ENCODE data around the gene EIF4G3.

EIF4G3 gene

DNA sequence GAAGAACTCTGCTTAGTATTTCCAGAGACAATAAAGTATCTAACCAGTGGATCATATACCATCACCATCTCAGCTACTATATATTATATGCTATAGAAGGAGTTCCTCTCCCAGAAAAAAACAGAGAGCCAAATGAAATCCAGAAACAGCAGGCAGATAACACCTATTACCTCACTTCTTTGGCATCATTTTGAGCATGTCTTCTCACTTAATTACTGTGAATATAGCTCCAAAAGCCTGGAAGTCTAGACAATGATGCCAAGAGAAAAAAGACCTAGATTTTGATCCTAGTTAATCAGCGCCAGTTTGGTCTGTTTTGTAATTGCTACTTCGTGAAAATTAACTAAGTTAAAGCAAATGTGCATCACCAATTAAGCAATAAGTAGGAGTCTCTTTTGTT, 131.3 kb downstream of the EIF4G3 start:
- DNase-seq (ENCODE audit: low read depth) = peak; percentile 39
- peaks cover 5% of the 10 kb centered on the region for H3K36me3 ChIP-seq (ENCODE audit: control insufficient read depth, insufficient read depth, low read length, severe bottlenecking)
- H3K9me3 ChIP-seq (ENCODE audit: control insufficient read depth, low read length) = no peaks in the 10 kb centered on the region
- H3K9ac ChIP-seq (ENCODE audit: low read length) = no peak overlapping the region
- H3K4me1 ChIP-seq (ENCODE audit: control insufficient read depth, insufficient read depth, low read length) = peaks cover 44% of the 10 kb centered on the region
- no peak overlapping the region for H3K4me3 ChIP-seq (ENCODE audit: low read length)
- no peaks in the 10 kb centered on the region for H3K27me3 ChIP-seq (replicated peaks; ENCODE audit: control insufficient read depth, insufficient read depth, low read length)

- Histone ChIP-seq H3K4me3 (ENCODE audit: low read length) (no peak overlapping the region), H3K36me3 (ENCODE audit: control insufficient read depth, insufficient read depth, low read length, severe bottlenecking) (peaks cover 5% of the 10 kb centered on the region), H3K9ac (ENCODE audit: low read length) (peak overlapping the region; percentile 39), H3K9me3 (ENCODE audit: control insufficient read depth, low read length) (no peaks in the 10 kb centered on the region), H3K4me1 (ENCODE audit: control insufficient read depth, insufficient read depth, low read length) (peaks cover 30% of the 10 kb centered on the region), H3K27me3 (replicated peaks; ENCODE audit: control insufficient read depth, insufficient read depth, low read length) (no peaks in the 10 kb centered on the region)
- DNase-seq (ENCODE audit: low read depth) = peak; percentile 69
Observed at GRCh38 chr1:21042929-21043605, 133.6 kb downstream of the EIF4G3 start.

DNA sequence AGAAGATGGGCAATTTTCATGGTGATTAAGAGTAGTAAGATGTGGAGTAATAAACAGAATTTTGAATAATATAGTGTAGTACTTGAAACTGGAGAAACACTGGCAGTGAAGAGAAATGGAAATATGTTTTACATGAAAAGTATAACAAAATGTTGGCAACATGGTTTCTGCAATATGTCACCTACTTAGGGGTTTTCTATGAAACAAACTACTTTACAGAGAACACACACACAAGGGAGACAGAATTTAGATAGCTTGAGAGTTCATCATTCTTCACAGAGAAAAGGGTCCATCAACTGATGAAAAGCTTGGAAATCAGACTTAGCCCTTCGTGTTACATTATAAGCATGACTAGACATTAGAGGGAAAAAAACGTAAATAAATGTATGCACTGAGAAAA, 135.2 kb downstream of the EIF4G3 start:
- no peaks in the 10 kb centered on the region for H3K9me3 ChIP-seq (ENCODE audit: control insufficient read depth, low read length)
- no peak overlapping the region for H3K9ac ChIP-seq (ENCODE audit: low read length)
- no peaks in the 10 kb centered on the region for H3K27me3 ChIP-seq (replicated peaks; ENCODE audit: control insufficient read depth, insufficient read depth, low read length)
- H3K4me1 ChIP-seq (ENCODE audit: control insufficient read depth, insufficient read depth, low read length) = peaks cover 30% of the 10 kb centered on the region
- H3K36me3 ChIP-seq (ENCODE audit: control insufficient read depth, insufficient read depth, low read length, severe bottlenecking) = no peaks in the 10 kb centered on the region
- no peak overlapping the region for H3K4me3 ChIP-seq (ENCODE audit: low read length)
- DNase-seq (ENCODE audit: low read depth) = no peak

DNA sequence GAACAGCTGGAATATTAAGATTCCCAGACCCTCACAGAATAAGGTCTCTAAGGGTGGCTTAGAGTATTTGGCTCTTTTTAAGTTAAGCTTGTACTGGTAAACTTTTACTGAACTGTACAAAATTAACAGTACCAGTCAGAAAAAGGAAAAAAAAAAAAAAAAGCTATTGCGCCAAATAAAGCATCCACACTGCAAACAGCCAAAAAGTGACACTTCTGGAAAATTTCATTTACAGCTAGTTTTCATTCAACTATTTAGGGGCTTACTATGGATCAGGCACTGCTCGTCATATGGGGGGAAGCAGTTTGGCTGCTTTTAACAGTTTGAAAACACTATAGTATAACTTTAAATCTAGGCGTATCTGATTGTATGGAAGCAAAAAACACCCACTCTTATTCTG, 139.6 kb downstream of the EIF4G3 start:
- no peak for DNase-seq (ENCODE audit: low read depth)
- Histone ChIP-seq H3K36me3 (ENCODE audit: control insufficient read depth, insufficient read depth, low read length, severe bottlenecking) (no peaks in the 10 kb centered on the region), H3K27me3 (replicated peaks; ENCODE audit: control insufficient read depth, insufficient read depth, low read length) (no peaks in the 10 kb centered on the region), H3K4me3 (ENCODE audit: low read length) (no peak overlapping the region), H3K4me1 (ENCODE audit: control insufficient read depth, insufficient read depth, low read length) (peaks cover 12% of the 10 kb centered on the region), H3K9me3 (ENCODE audit: control insufficient read depth, low read length) (no peaks in the 10 kb centered on the region), H3K9ac (ENCODE audit: low read length) (no peak overlapping the region)

- Histone ChIP-seq H3K9me3 (ENCODE audit: control insufficient read depth, low read length) (no peaks in the 10 kb centered on the region), H3K4me3 (ENCODE audit: low read length) (no peak overlapping the region), H3K9ac (ENCODE audit: low read length) (no peak overlapping the region), H3K4me1 (ENCODE audit: control insufficient read depth, insufficient read depth, low read length) (peaks cover 12% of the 10 kb centered on the region), H3K27me3 (replicated peaks; ENCODE audit: control insufficient read depth, insufficient read depth, low read length) (no peaks in the 10 kb centered on the region), H3K36me3 (ENCODE audit: control insufficient read depth, insufficient read depth, low read length, severe bottlenecking) (no peaks in the 10 kb centered on the region)
- DNase-seq (ENCODE audit: low read depth) = no peak
Observed at GRCh38 chr1:21035794-21036193, 140.9 kb downstream of the EIF4G3 start.

- Histone ChIP-seq H3K9ac (ENCODE audit: low read length) (no peak overlapping the region), H3K27me3 (replicated peaks; ENCODE audit: control insufficient read depth, insufficient read depth, low read length) (no peaks in the 10 kb centered on the region), H3K4me3 (ENCODE audit: low read length) (no peak overlapping the region), H3K9me3 (ENCODE audit: control insufficient read depth, low read length) (no peaks in the 10 kb centered on the region), H3K36me3 (ENCODE audit: control insufficient read depth, insufficient read depth, low read length, severe bottlenecking) (no peaks in the 10 kb centered on the region), H3K4me1 (ENCODE audit: control insufficient read depth, insufficient read depth, low read length) (peaks cover 12% of the 10 kb centered on the region)
- no peak for DNase-seq (ENCODE audit: low read depth)
Observed at GRCh38 chr1:21034725-21035628, 141.7 kb downstream of the EIF4G3 start.

DNA sequence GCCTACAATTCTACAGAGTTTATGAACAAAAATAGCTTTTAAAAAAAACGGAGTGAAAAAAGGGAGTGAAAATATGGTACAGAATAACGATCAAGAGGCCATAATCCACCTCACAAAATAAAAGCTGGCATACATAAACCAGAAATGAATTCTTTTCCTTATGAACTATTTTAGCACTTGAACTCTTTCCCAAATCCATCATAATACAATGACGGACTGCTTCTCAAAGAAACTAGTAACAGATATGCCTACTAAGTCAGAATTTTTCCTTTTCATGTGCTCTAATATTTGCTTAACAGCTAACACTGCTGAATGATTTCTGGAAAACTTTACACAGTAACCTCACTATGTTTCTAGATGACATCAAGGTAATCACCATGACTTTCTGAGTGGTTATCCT, 144.0 kb downstream of the EIF4G3 start:
- H3K36me3 ChIP-seq (ENCODE audit: control insufficient read depth, insufficient read depth, low read length, severe bottlenecking) = no peaks in the 10 kb centered on the region
- no peak for DNase-seq (ENCODE audit: low read depth)
- H3K27me3 ChIP-seq (replicated peaks; ENCODE audit: control insufficient read depth, insufficient read depth, low read length) = no peaks in the 10 kb centered on the region
- H3K9ac ChIP-seq (ENCODE audit: low read length) = peak overlapping the region; percentile 36
- H3K4me1 ChIP-seq (ENCODE audit: control insufficient read depth, insufficient read depth, low read length) = peaks cover 13% of the 10 kb centered on the region
- no peak overlapping the region for H3K4me3 ChIP-seq (ENCODE audit: low read length)
- H3K9me3 ChIP-seq (ENCODE audit: control insufficient read depth, low read length) = no peaks in the 10 kb centered on the region

GRCh38 chr1:21030181-21030580, 146.5 kb downstream of the EIF4G3 start:
- DNase-seq (ENCODE audit: low read depth) = no peak
- no peaks in the 10 kb centered on the region for H3K27me3 ChIP-seq (replicated peaks; ENCODE audit: control insufficient read depth, insufficient read depth, low read length)
- no peaks in the 10 kb centered on the region for H3K36me3 ChIP-seq (ENCODE audit: control insufficient read depth, insufficient read depth, low read length, severe bottlenecking)
- H3K4me1 ChIP-seq (ENCODE audit: control insufficient read depth, insufficient read depth, low read length) = peaks cover 14% of the 10 kb centered on the region
- H3K9me3 ChIP-seq (ENCODE audit: control insufficient read depth, low read length) = no peaks in the 10 kb centered on the region
- no peak overlapping the region for H3K9ac ChIP-seq (ENCODE audit: low read length)
- H3K4me3 ChIP-seq (ENCODE audit: low read length) = no peak overlapping the region

- no peaks in the 10 kb centered on the region for H3K36me3 ChIP-seq (ENCODE audit: control insufficient read depth, insufficient read depth, low read length, severe bottlenecking)
- no peak for DNase-seq (ENCODE audit: low read depth)
- no peaks in the 10 kb centered on the region for H3K27me3 ChIP-seq (replicated peaks; ENCODE audit: control insufficient read depth, insufficient read depth, low read length)
- H3K4me1 ChIP-seq (ENCODE audit: control insufficient read depth, insufficient read depth, low read length) = peaks cover 11% of the 10 kb centered on the region
- no peaks in the 10 kb centered on the region for H3K9me3 ChIP-seq (ENCODE audit: control insufficient read depth, low read length)
- H3K9ac ChIP-seq (ENCODE audit: low read length) = no peak overlapping the region
- no peak overlapping the region for H3K4me3 ChIP-seq (ENCODE audit: low read length)
Observed at GRCh38 chr1:21028520-21029145, 148.1 kb downstream of the EIF4G3 start.

DNA sequence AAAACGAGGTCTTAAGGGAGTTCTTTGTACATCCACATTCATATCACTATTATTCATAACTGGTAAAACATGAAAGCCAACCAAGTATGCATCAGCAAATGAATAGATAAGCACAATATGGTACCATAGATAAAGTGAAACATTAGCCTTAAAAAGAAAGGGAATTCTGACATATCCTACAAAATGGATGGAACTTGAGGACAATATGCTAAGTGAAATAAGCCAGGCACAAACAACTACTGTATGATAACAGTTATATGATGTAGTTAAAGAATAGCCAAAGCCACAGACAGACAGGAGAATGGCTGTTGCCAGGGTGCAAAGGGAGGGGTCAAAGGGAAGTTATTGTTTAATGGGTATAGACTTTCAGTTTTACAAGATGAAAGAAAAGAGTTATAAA, 148.9 kb downstream of the EIF4G3 start:
- Histone ChIP-seq H3K36me3 (ENCODE audit: control insufficient read depth, insufficient read depth, low read length, severe bottlenecking) (no peaks in the 10 kb centered on the region), H3K9me3 (ENCODE audit: control insufficient read depth, low read length) (no peaks in the 10 kb centered on the region), H3K4me3 (ENCODE audit: low read length) (no peak overlapping the region), H3K9ac (ENCODE audit: low read length) (no peak overlapping the region), H3K4me1 (ENCODE audit: control insufficient read depth, insufficient read depth, low read length) (peaks cover 11% of the 10 kb centered on the region), H3K27me3 (replicated peaks; ENCODE audit: control insufficient read depth, insufficient read depth, low read length) (no peaks in the 10 kb centered on the region)
- DNase-seq (ENCODE audit: low read depth) = no peak

GRCh38 chr1:21024918-21025317, 151.8 kb downstream of the EIF4G3 start:
- Histone ChIP-seq H3K4me3 (ENCODE audit: low read length) (no peak overlapping the region), H3K9ac (ENCODE audit: low read length) (no peak overlapping the region), H3K9me3 (ENCODE audit: control insufficient read depth, low read length) (no peaks in the 10 kb centered on the region), H3K4me1 (ENCODE audit: control insufficient read depth, insufficient read depth, low read length) (peaks cover 23% of the 10 kb centered on the region), H3K36me3 (ENCODE audit: control insufficient read depth, insufficient read depth, low read length, severe bottlenecking) (no peaks in the 10 kb centered on the region), H3K27me3 (replicated peaks; ENCODE audit: control insufficient read depth, insufficient read depth, low read length) (no peaks in the 10 kb centered on the region)
- DNase-seq (ENCODE audit: low read depth) = no peak
